ENCODE measurements around the gene GPR39. TPM values are rescaled to one million over a fixed set of nuclear protein-coding genes. Genes with fewer than 3 reads are reported as not detected.

The GPR39 gene
- total and polyA plus RNA-seq, 2 donors: 0.09 to 1.0 TPM

DNA sequence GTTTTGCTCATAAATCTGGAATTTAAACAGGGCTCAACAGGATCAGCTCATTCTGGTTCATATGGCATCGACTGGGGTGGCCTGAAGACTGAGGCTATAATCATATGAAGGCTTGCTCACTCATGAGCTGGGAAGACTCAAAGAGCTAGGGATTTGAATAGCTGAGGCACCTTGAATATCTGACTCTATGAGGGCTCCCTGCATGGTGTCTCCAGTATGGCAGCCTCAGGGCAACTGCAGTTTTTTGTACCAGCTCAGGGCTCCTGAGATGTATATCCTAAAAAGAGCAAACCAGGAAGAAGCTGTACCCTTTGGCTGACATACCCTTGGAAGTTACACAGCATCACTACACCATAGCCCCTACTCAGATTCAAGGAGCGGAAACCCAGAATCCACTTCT lies 15.3 kb upstream of the GPR39 start:
- H3K4me3 ChIP-seq (ENCODE audit: low read length in 2 of 2): no peak overlapping the region
- no peak overlapping the region for H3K27ac ChIP-seq (ENCODE audit: low read depth in 1 of 2, low read length in 1 of 2)
- no peaks in the 10 kb centered on the region for H3K4me1 ChIP-seq (ENCODE audit: control insufficient read depth in 2 of 2, insufficient read depth in 2 of 2, low read length in 2 of 2)
- no peaks in the 10 kb centered on the region for H3K36me3 ChIP-seq (ENCODE audit: control insufficient read depth in 2 of 2, insufficient read depth in 2 of 2, low read length in 1 of 2)
- H3K27me3 ChIP-seq (ENCODE audit: control insufficient read depth in 2 of 2, insufficient read depth in 1 of 2, low read length in 1 of 2): no peaks in the 10 kb centered on the region
- no peak for DNase-seq (ENCODE audit: low read depth in 6 of 9, low spot score in 9 of 9)
- H3K9me3 ChIP-seq (ENCODE audit: control insufficient read depth in 2 of 2, insufficient read depth in 1 of 2, low read length in 1 of 2): no peaks in the 10 kb centered on the region
- 91% methylated on average over 2 of the region's 2 CpGs for WGBS

DNA sequence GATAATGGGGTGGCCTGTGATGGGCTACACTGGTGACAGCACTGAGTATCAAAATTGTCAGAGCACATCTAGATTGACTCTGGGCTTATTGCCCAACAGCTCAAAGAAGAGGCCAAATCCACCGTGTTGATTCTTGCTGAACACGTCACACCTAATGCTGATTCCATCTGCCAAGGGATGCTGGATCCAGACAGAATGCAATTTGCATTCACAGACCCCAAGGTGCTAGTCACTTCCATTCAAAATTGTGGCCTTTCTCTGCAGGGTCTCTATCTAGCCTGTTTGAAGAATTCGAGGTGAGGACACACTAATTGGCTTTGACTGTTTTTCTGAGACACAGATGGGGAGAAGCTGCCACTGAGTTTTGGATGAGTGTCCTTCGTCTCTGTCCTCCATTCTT lies 13.5 kb upstream of the GPR39 start:
- no peaks in the 10 kb centered on the region for H3K27me3 ChIP-seq (ENCODE audit: control insufficient read depth in 2 of 2, insufficient read depth in 1 of 2, low read length in 1 of 2)
- no peaks in the 10 kb centered on the region for H3K9me3 ChIP-seq (ENCODE audit: control insufficient read depth in 2 of 2, insufficient read depth in 1 of 2, low read length in 1 of 2)
- DNase-seq (ENCODE audit: low read depth in 6 of 9, low spot score in 9 of 9): no peak
- no peak overlapping the region for H3K27ac ChIP-seq (ENCODE audit: low read depth in 1 of 2, low read length in 1 of 2)
- H3K4me3 ChIP-seq (ENCODE audit: low read length in 2 of 2): no peak overlapping the region
- H3K36me3 ChIP-seq (ENCODE audit: control insufficient read depth in 2 of 2, insufficient read depth in 2 of 2, low read length in 1 of 2): no peaks in the 10 kb centered on the region
- H3K4me1 ChIP-seq (ENCODE audit: control insufficient read depth in 2 of 2, insufficient read depth in 2 of 2, low read length in 2 of 2): no peaks in the 10 kb centered on the region
- WGBS: 84% methylated on average over 4 of the region's 4 CpGs

DNA sequence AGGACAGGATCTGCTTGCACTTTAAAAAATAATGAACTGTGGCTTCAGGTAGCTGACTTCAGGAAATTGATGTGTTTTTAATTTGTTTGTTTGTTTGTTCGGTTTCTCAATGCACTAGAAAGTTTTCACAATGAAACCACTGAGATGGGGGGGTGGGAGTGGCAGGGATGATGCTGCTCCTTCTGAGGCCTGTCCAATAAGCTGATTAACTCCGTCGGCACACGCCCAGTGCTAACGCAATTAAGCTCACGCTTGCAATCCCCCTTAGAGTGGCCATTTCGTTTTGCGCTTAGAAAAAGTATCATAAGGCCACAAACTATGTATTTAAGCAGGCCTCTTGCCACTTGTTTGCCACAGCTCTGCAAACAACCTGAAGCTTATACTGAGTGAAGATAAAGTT lies 12.5 kb upstream of the GPR39 start:
- no peaks in the 10 kb centered on the region for H3K27me3 ChIP-seq (ENCODE audit: control insufficient read depth in 2 of 2, insufficient read depth in 1 of 2, low read length in 1 of 2)
- no peak for DNase-seq (ENCODE audit: low read depth in 6 of 9, low spot score in 9 of 9)
- no peak overlapping the region for H3K4me3 ChIP-seq (ENCODE audit: low read length in 2 of 2)
- 96% methylated on average over 8 of the region's 8 CpGs for WGBS
- no peaks in the 10 kb centered on the region for H3K36me3 ChIP-seq (ENCODE audit: control insufficient read depth in 2 of 2, insufficient read depth in 2 of 2, low read length in 1 of 2)
- no peaks in the 10 kb centered on the region for H3K4me1 ChIP-seq (ENCODE audit: control insufficient read depth in 2 of 2, insufficient read depth in 2 of 2, low read length in 2 of 2)
- no peaks in the 10 kb centered on the region for H3K9me3 ChIP-seq (ENCODE audit: control insufficient read depth in 2 of 2, insufficient read depth in 1 of 2, low read length in 1 of 2)
- no peak overlapping the region for H3K27ac ChIP-seq (ENCODE audit: low read depth in 1 of 2, low read length in 1 of 2)

DNA sequence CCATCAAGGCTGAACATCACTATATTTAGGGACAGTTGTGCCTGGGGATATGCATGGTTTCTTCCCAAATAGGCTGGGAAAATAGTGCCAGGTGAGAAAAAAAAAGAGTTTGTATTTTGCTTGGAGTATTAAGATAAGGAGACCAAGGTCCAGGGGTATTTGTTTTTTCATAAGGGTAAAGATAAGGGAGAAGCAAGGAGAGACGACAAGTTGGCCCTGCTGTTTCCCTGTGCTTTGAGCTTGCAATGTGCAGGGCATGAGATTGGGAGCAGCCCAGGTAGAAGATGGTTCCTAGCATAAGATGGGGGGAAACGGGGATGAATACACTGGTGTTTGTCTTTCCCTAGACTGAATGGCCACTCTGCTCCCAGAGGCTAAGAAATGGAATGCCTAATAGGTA lies 8.8 kb upstream of the GPR39 start:
- H3K27me3 ChIP-seq (ENCODE audit: control insufficient read depth in 2 of 2, insufficient read depth in 1 of 2, low read length in 1 of 2): no peaks in the 10 kb centered on the region
- H3K4me3 ChIP-seq (ENCODE audit: low read length in 2 of 2): no peak overlapping the region
- H3K27ac ChIP-seq (ENCODE audit: low read depth in 1 of 2, low read length in 1 of 2): no peak overlapping the region
- DNase-seq (ENCODE audit: low read depth in 6 of 9, low spot score in 9 of 9): no peak
- H3K4me1 ChIP-seq (ENCODE audit: control insufficient read depth in 2 of 2, insufficient read depth in 2 of 2, low read length in 2 of 2): no peaks in the 10 kb centered on the region
- 84% methylated on average over 2 of the region's 2 CpGs for WGBS
- no peaks in the 10 kb centered on the region for H3K36me3 ChIP-seq (ENCODE audit: control insufficient read depth in 2 of 2, insufficient read depth in 2 of 2, low read length in 1 of 2)
- no peaks in the 10 kb centered on the region for H3K9me3 ChIP-seq (ENCODE audit: control insufficient read depth in 2 of 2, insufficient read depth in 1 of 2, low read length in 1 of 2)

DNA sequence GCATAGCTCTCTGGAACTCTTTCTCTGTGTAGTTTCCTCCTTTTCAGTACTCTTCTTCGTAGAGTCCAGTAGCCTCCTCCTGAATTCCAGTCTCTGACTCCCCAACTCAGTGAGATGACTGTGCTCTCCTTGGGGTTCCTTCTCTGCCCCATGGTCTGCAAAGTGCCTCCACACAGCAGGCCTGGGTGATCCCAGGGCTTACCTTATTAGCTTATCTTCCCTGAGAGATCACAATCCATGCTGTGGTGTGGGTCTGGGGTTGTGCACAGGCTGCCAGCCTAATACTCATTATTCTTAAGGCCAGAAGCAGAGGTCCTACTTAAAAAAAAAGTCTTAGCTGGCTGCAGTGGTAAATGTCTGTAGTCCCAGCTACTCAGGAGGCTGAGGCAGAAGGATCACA lies 4.6 kb upstream of the GPR39 start:
- Histone ChIP-seq H3K4me1 (ENCODE audit: control insufficient read depth in 2 of 2, insufficient read depth in 2 of 2, low read length in 2 of 2) (peaks cover 0 to 4% of the 10 kb centered on the region in 2 donors), H3K27ac (ENCODE audit: low read depth in 1 of 2, low read length in 1 of 2) (no peak overlapping the region), H3K36me3 (ENCODE audit: control insufficient read depth in 2 of 2, insufficient read depth in 2 of 2, low read length in 1 of 2) (no peaks in the 10 kb centered on the region), H3K27me3 (ENCODE audit: control insufficient read depth in 2 of 2, insufficient read depth in 1 of 2, low read length in 1 of 2) (peaks cover 2 to 22% of the 10 kb centered on the region in 2 donors), H3K9me3 (ENCODE audit: control insufficient read depth in 2 of 2, insufficient read depth in 1 of 2, low read length in 1 of 2) (no peaks in the 10 kb centered on the region), H3K4me3 (ENCODE audit: low read length in 2 of 2) (no peak overlapping the region)
- WGBS: 91% methylated on average over 1 of the region's 1 CpG
- DNase-seq (ENCODE audit: low read depth in 6 of 9, low spot score in 9 of 9): no peak

DNA sequence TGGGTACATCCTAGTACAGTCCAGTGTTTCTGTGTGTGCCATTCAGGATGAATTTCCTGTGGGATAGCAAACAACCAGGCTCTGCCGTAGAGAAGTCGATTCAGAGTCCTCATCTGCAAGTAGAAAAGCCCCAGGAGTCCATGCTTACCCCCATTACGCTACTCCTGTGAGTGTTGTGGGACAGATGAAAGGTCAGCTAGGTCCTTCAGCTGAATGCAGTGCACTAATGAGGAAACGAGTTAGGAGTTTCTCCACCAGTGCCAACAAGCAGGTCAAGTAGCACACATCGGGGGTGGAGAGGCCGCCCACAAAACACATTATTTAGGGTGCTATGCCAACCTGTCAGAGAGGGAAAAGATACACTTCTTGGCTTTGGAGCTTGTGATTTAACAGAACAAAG lies 2.5 kb upstream of the GPR39 start:
- Histone ChIP-seq H3K9me3 (ENCODE audit: control insufficient read depth in 2 of 2, insufficient read depth in 1 of 2, low read length in 1 of 2) (no peaks in the 10 kb centered on the region), H3K27me3 (ENCODE audit: control insufficient read depth in 2 of 2, insufficient read depth in 1 of 2, low read length in 1 of 2) (peaks cover 2 to 31% of the 10 kb centered on the region in 2 donors), H3K27ac (ENCODE audit: low read depth in 1 of 2, low read length in 1 of 2) (no peak overlapping the region), H3K4me3 (ENCODE audit: low read length in 2 of 2) (no peak overlapping the region), H3K4me1 (ENCODE audit: control insufficient read depth in 2 of 2, insufficient read depth in 2 of 2, low read length in 2 of 2) (peaks cover 0 to 4% of the 10 kb centered on the region in 2 donors), H3K36me3 (ENCODE audit: control insufficient read depth in 2 of 2, insufficient read depth in 2 of 2, low read length in 1 of 2) (no peaks in the 10 kb centered on the region)
- DNase-seq (ENCODE audit: low read depth in 6 of 9, low spot score in 9 of 9): no peak
- 91% methylated on average over 6 of the region's 6 CpGs for WGBS

DNA sequence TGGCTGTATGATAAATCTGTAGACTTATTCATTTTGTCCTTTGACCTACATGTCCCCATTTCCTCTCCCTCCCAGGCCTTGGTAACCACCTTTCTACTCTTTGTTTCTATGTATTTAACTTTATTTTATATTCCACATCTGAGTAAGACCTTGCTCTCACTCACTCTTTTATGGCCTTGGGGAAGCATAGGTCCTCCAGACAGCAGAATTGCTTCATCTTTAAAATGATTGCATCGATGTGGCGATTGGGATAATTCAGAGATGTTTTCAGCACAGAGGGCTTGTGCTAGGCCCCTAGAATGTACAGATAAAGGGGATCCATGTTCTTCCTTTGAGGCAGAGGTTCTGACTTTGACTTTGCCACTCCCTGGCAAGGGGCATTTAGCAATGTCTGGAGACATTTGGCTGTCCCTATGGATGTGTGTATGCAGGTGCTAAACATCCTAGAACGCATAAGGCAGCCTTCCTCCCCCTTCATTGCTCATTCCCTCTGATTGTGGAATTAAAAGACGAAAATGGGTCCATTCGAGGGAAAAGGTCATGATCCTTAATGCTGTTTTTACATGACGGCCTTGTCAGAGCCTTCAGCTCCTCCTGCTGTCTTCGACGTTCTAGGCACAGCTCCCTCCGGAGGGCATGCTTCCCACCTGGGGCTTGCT lies 1.2 kb upstream of the GPR39 start:
- peaks cover 2 to 31% of the 10 kb centered on the region in 2 donors for H3K27me3 ChIP-seq (ENCODE audit: control insufficient read depth in 2 of 2, insufficient read depth in 1 of 2, low read length in 1 of 2)
- no peak overlapping the region for H3K4me3 ChIP-seq (ENCODE audit: low read length in 2 of 2)
- peaks cover 0 to 4% of the 10 kb centered on the region in 2 donors for H3K4me1 ChIP-seq (ENCODE audit: control insufficient read depth in 2 of 2, insufficient read depth in 2 of 2, low read length in 2 of 2)
- H3K27ac ChIP-seq (ENCODE audit: low read depth in 1 of 2, low read length in 1 of 2): no peak overlapping the region
- 76% methylated on average over 9 of the region's 9 CpGs for WGBS
- H3K36me3 ChIP-seq (ENCODE audit: control insufficient read depth in 2 of 2, insufficient read depth in 2 of 2, low read length in 1 of 2): no peaks in the 10 kb centered on the region
- DNase-seq (ENCODE audit: low read depth in 6 of 9, low spot score in 9 of 9): no peak
- no peaks in the 10 kb centered on the region for H3K9me3 ChIP-seq (ENCODE audit: control insufficient read depth in 2 of 2, insufficient read depth in 1 of 2, low read length in 1 of 2)

DNA sequence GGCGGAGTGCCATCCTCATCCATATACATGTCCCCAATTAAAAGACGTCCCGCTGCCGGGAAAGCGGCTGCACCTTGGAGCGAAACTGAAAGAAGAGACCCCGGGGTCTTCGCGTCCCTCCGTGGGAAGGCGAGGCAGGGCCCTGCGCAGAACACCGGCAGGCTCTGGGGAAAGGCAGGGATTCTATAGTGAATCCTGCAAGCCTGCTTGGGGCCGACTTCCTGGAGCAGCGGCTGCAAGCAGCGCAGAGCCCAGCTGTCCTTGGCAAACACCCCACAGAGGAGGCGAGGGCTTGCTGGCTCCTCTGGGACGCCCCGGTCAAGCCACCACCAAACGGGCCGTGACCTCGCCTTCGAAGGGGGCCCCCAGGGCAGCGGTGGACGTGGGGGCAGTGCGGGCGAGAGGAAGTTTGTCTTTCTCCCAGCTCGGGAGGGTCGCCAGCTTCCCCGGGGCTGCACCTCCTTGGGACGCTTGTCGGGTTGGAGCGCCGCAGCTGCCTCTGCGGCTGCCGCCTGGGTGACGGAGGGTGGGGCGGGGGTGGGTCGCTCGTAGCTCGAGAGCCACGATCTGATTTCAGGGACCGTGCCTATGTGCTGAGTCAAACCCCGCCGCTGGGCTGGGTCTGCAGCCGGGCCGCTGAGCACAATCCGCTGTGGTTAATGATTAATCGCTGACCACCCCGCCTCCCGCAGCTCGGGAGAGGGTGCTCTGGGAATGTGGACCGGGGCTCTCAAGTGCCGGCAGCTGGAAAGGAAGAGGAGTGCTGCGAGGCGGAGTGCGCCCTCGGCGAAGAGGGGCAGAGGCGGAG lies 486 bp upstream of the GPR39 start:
- Histone ChIP-seq H3K4me1 (ENCODE audit: control insufficient read depth in 2 of 2, insufficient read depth in 2 of 2, low read length in 2 of 2) (peaks cover 0 to 4% of the 10 kb centered on the region in 2 donors), H3K27me3 (ENCODE audit: control insufficient read depth in 2 of 2, insufficient read depth in 1 of 2, low read length in 1 of 2) (peaks cover 2 to 31% of the 10 kb centered on the region in 2 donors), H3K27ac (ENCODE audit: low read depth in 1 of 2, low read length in 1 of 2) (no peak overlapping the region), H3K9me3 (ENCODE audit: control insufficient read depth in 2 of 2, insufficient read depth in 1 of 2, low read length in 1 of 2) (no peaks in the 10 kb centered on the region), H3K4me3 (ENCODE audit: low read length in 2 of 2) (peak overlapping the region; percentile 6 to 8), H3K36me3 (ENCODE audit: control insufficient read depth in 2 of 2, insufficient read depth in 2 of 2, low read length in 1 of 2) (no peaks in the 10 kb centered on the region)
- peak in 2 of 9 donors; percentile 7 to 28 for DNase-seq (ENCODE audit: low read depth in 6 of 9, low spot score in 9 of 9)
- 6% methylated on average over 60 of the region's 60 CpGs for WGBS

DNA sequence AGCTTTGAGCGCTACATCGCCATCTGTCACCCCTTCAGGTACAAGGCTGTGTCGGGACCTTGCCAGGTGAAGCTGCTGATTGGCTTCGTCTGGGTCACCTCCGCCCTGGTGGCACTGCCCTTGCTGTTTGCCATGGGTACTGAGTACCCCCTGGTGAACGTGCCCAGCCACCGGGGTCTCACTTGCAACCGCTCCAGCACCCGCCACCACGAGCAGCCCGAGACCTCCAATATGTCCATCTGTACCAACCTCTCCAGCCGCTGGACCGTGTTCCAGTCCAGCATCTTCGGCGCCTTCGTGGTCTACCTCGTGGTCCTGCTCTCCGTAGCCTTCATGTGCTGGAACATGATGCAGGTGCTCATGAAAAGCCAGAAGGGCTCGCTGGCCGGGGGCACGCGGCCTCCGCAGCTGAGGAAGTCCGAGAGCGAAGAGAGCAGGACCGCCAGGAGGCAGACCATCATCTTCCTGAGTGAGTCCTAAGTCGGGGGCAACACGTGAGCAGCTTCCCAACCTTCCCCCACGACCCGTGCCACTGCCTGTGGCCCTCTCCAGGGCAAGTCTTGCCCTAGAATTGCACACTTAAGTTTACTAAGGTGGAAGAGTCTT lies 928 bp downstream of the GPR39 start:
- Histone ChIP-seq H3K36me3 (ENCODE audit: control insufficient read depth in 2 of 2, insufficient read depth in 2 of 2, low read length in 1 of 2) (no peaks in the 10 kb centered on the region), H3K4me1 (ENCODE audit: control insufficient read depth in 2 of 2, insufficient read depth in 2 of 2, low read length in 2 of 2) (peaks cover 0 to 4% of the 10 kb centered on the region in 2 donors), H3K27ac (ENCODE audit: low read depth in 1 of 2, low read length in 1 of 2) (no peak overlapping the region), H3K4me3 (ENCODE audit: low read length in 2 of 2) (no peak overlapping the region), H3K9me3 (ENCODE audit: control insufficient read depth in 2 of 2, insufficient read depth in 1 of 2, low read length in 1 of 2) (no peaks in the 10 kb centered on the region), H3K27me3 (ENCODE audit: control insufficient read depth in 2 of 2, insufficient read depth in 1 of 2, low read length in 1 of 2) (peaks cover 2 to 31% of the 10 kb centered on the region in 2 donors)
- no peak for DNase-seq (ENCODE audit: low read depth in 6 of 9, low spot score in 9 of 9)
- WGBS: 96% methylated on average over 30 of the region's 30 CpGs

Measured in thymus (tissue), 11 donors.